ENCODE measurements around the gene TRPM4. TPM values are rescaled to one million over a fixed set of nuclear protein-coding genes. Genes with fewer than 3 reads are reported as not detected.

Gene TRPM4
- total and polyA plus RNA-seq, 2 of the 13 experiments (the other 11 are each of a cell fraction or from before 2014, with no cell fraction given), result 1.9 to 4.3 TPM

- TF ChIP-seq ZNF710 (CRISPR knock-in tag; IDR thresholded peaks at IDR 0.05; ENCODE audit: borderline replicate concordance) (0 out of 2 replicates have a peak, but pooled peaks have one; percentile 55), ZNF879 (CRISPR knock-in tag; IDR thresholded peaks at IDR 0.05) (no peak), DR1 (CRISPR knock-in tag; IDR thresholded peaks at IDR 0.05) (peak; percentile 73), THYN1 (CRISPR knock-in tag; IDR thresholded peaks at IDR 0.05; ENCODE audit: borderline replicate concordance, low read depth) (no peak), ZC3H13 (CRISPR knock-in tag; IDR thresholded peaks at IDR 0.05) (peak; percentile 74; the same call in 1 of the 2 replicates), TFDP2 (CRISPR knock-in tag; IDR thresholded peaks at IDR 0.05) (no peak), REPIN1 (CRISPR knock-in tag; IDR thresholded peaks at IDR 0.05; ENCODE audit: borderline replicate concordance, low read depth) (peak; percentile 38; the same call in 1 of the 2 replicates), SP140L (CRISPR knock-in tag; IDR thresholded peaks at IDR 0.05; ENCODE audit: borderline replicate concordance) (no peak), RBFOX2 (IDR thresholded peaks at IDR 0.05; ENCODE audit: low read depth, low read length) (no peak), ZBTB43 (CRISPR knock-in tag; conservative IDR thresholded peaks at IDR 0.05) (no peak), MXD4 (CRISPR knock-in tag; IDR thresholded peaks at IDR 0.05) (no peak), STAT5B (CRISPR knock-in tag; IDR thresholded peaks at IDR 0.05) (no peak), KDM5A (IDR thresholded peaks at IDR 0.05; ENCODE audit: borderline replicate concordance, low read length) (no peak), NR0B2 (CRISPR knock-in tag; IDR thresholded peaks at IDR 0.05) (0 out of 2 replicates have a peak, but pooled peaks have one; percentile 9), CHCHD3 (CRISPR knock-in tag; IDR thresholded peaks at IDR 0.05) (0 out of 2 replicates have a peak, but pooled peaks have one; percentile 47), ZBTB7B (CRISPR knock-in tag; IDR thresholded peaks at IDR 0.05) (0 out of 2 replicates have a peak, but pooled peaks have one; percentile 36)
- TF ChIP-seq, protein P1, sequence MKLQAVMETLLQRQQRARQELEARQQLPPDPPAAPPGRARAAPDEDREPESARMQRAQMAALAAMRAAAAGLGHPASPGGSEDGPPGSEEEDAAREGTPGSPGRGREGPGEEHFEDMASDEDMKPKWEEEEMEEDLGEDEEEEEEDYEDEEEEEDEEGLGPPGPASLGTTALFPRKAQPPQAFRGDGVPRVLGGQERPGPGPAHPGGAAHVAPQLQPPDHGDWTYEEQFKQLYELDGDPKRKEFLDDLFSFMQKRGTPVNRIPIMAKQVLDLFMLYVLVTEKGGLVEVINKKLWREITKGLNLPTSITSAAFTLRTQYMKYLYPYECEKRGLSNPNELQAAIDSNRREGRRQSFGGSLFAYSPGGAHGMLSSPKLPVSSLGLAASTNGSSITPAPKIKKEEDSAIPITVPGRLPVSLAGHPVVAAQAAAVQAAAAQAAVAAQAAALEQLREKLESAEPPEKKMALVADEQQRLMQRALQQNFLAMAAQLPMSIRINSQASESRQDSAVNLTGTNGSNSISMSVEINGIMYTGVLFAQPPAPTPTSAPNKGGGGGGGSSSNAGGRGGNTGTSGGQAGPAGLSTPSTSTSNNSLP (IDR thresholded peaks at IDR 0.05; ENCODE audit: low read depth, low read length), result no peak
- TF ChIP-seq, protein P2, sequence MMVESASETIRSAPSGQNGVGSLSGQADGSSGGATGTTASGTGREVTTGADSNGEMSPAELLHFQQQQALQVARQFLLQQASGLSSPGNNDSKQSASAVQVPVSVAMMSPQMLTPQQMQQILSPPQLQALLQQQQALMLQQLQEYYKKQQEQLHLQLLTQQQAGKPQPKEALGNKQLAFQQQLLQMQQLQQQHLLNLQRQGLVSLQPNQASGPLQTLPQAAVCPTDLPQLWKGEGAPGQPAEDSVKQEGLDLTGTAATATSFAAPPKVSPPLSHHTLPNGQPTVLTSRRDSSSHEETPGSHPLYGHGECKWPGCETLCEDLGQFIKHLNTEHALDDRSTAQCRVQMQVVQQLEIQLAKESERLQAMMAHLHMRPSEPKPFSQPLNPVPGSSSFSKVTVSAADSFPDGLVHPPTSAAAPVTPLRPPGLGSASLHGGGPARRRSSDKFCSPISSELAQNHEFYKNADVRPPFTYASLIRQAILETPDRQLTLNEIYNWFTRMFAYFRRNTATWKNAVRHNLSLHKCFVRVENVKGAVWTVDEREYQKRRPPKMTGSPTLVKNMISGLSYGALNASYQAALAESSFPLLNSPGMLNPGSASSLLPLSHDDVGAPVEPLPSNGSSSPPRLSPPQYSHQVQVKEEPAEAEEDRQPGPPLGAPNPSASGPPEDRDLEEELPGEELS (CRISPR knock-in tag; IDR thresholded peaks at IDR 0.05), result no peak
- TF ChIP-seq, protein P3, sequence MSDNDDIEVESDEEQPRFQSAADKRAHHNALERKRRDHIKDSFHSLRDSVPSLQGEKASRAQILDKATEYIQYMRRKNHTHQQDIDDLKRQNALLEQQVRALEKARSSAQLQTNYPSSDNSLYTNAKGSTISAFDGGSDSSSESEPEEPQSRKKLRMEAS (IDR thresholded peaks at IDR 0.05), result peak; percentile 45; the same call in 1 of the 2 replicates
These were observed 8.6 kb upstream of the TRPM4 start (continued) for GRCh38 chr19:49148784-49149651.

Data from HepG2 (cell line).